AG09319 (cell line): Measurements from ENCODE around the gene SPACDR.

Experiments used
- DNase-seq: peaks from one replicate; pipeline ENCODE4 v3.0.0-alpha.2; 2010; ENCODE audit warnings: low read depth; ENCODE audit errors: extremely low read depth
- CTCF ChIP-seq: IDR thresholded peaks from 2 replicates; pipeline ENCODE4 v1.5.1; 2011; ENCODE audit warnings: low read depth, mild to moderate bottlenecking, inconsistent platforms, low read length, moderate library complexity

SPACDR gene

GRCh38 chr7:100434297-100435144 is 29.5 kb downstream of the SPACDR start:
- TF ChIP-seq CTCF: no peak
- DNase-seq: no peak

GRCh38 chr7:100433592-100434296 is 30.3 kb downstream of the SPACDR start:
- TF ChIP-seq CTCF: no peak
- DNase-seq: no peak

GRCh38 chr7:100433276-100433591 is 30.8 kb downstream of the SPACDR start:
- no peak for DNase-seq

GRCh38 chr7:100432621-100433275 is 31.3 kb downstream of the SPACDR start:
- DNase-seq: no peak
- no peak for TF ChIP-seq CTCF

More at GRCh38 chr7:100433276-100433591, 30.8 kb downstream of the SPACDR start:
- no peak for TF ChIP-seq CTCF

- no peak for TF ChIP-seq CTCF
- no peak for DNase-seq
Measured at GRCh38 chr7:100432053-100432452, 32.0 kb downstream of the SPACDR start.

GRCh38 chr7:100431286-100431735 is 32.7 kb downstream of the SPACDR start:
- no peak for DNase-seq
- no peak for TF ChIP-seq CTCF
